SK-N-SH (cell line): ENCODE data around the gene ARHGAP31. TPM values are rescaled to one million over a fixed set of nuclear protein-coding genes. Genes with fewer than 3 reads are reported as not detected.
A peak's percentile ranks its signal among the peaks of the same experiment; 100 is the strongest.

Source experiments
- CTCF ChIA-PET: fragments of 300-600, 350-600 bp; formaldehyde crosslinking; extraction: SDS; loops from one replicate; lab custom pipeline; 2021; lab: Yijun Ruan, JAX
- POLR2A ChIA-PET: fragments of 350-600 bp; sonication (Branson Sonifier 250); formaldehyde crosslinking; extraction: SDS; loops from one replicate; lab custom pipeline; 2020; ENCODE audit warnings: antibody characterized with exemption, inconsistent platforms; lab: Yijun Ruan, JAX
- DNase-seq: peaks from one replicate; pipeline ENCODE4 v3.0.0; 2012
- H2AFZ ChIP-seq: fragments of 200-600 bp; sonication (generic); 2 replicates; pipeline ENCODE4 v1.8.1; 2016; ENCODE audit warnings: antibody characterized with exemption, mild to moderate bottlenecking, low read depth
- H3F3A ChIP-seq: fragments of 200-600 bp; sonication (generic); replicated peaks from 2 replicates; pipeline ENCODE3; 2016; ENCODE audit warnings: antibody characterized with exemption, mild to moderate bottlenecking; ENCODE audit not compliant: insufficient read depth
- H3K27ac ChIP-seq, 2 experiments: fragments of 200-500 bp in 1 of 2; fragments of 200-600 bp in 1 of 2; sonication (Bioruptor generic) in 1 of 2; sonication (generic), shearing (Covaris generic) in 1 of 2; 2 replicates each; pipeline versions ENCODE4 v1.5.1 to v1.6.1; 2014 to 2016; ENCODE audit warnings: low read depth in 2 of 2, inconsistent platforms in 1 of 2, low read length in 1 of 2, mild to moderate bottlenecking in 1 of 2, mixed read lengths in 1 of 2
- H3K27me3 ChIP-seq: fragments of 200-600 bp; sonication (generic), shearing (Covaris generic); 2 replicates; pipeline ENCODE4 v1.6.1; 2016; ENCODE audit warnings: mixed run types; ENCODE audit not compliant: insufficient read depth
- H3K36me3 ChIP-seq, 2 experiments: fragments of 200-500 bp in 1 of 2; fragments of 200-600 bp in 1 of 2; sonication (Bioruptor generic) in 1 of 2; sonication (generic) in 1 of 2; replicated peaks in 1 of 2; 2 replicates each; pipeline versions ENCODE3 to v1.5.1; 2014 to 2016; ENCODE audit warnings: low read length in 1 of 2, mild to moderate bottlenecking in 1 of 2; ENCODE audit not compliant: insufficient read depth in 2 of 2, control insufficient read depth in 1 of 2
- H3K4me1 ChIP-seq, 2 experiments: fragments of 200-500 bp in 1 of 2; fragments of 200-600 bp in 1 of 2; sonication (Bioruptor generic) in 1 of 2; sonication (generic), shearing (Covaris generic) in 1 of 2; 2 replicates each; pipeline versions ENCODE4 v1.5.1 to v1.6.1; 2014 to 2016; ENCODE audit warnings: low read depth in 1 of 2, low read length in 1 of 2, mixed run types in 1 of 2; ENCODE audit not compliant: insufficient read depth in 2 of 2, control insufficient read depth in 1 of 2
- H3K4me2 ChIP-seq: fragments of 200-600 bp; sonication (generic), shearing (Covaris generic); 2 replicates; pipeline ENCODE4 v1.6.1; 2017; ENCODE audit warnings: mixed run types
- H3K4me3 ChIP-seq, 2 experiments: fragments of 200-500 bp in 1 of 2; fragments of 200-600 bp in 1 of 2; sonication (Bioruptor generic) in 1 of 2; sonication (generic), shearing (Covaris generic) in 1 of 2; 2 replicates each; pipeline versions ENCODE4 v1.5.1 to v1.8.1; 2014 to 2016; ENCODE audit warnings: low read depth in 2 of 2, inconsistent platforms in 1 of 2, low read length in 1 of 2, mild to moderate bottlenecking in 1 of 2, mixed read lengths in 1 of 2, moderate library complexity in 1 of 2
- H3K79me2 ChIP-seq: fragments of 200-600 bp; sonication (generic); 2 replicates; pipeline ENCODE4 v1.8.1; 2017; ENCODE audit warnings: mild to moderate bottlenecking; ENCODE audit not compliant: insufficient read depth
- H3K9ac ChIP-seq: fragments of 200-600 bp; sonication (generic); 2 replicates; pipeline ENCODE4 v1.6.1; 2017; ENCODE audit warnings: mixed run types
- H3K9me2 ChIP-seq: fragments of 200-600 bp; sonication (generic); 2 replicates; pipeline ENCODE4 v1.6.1; 2017; ENCODE audit warnings: mixed run types
- H3K9me3 ChIP-seq: fragments of 200-600 bp; sonication (generic); 2 replicates; pipeline ENCODE4 v1.6.1; 2017; ENCODE audit warnings: mixed run types, mild to moderate bottlenecking, moderate library complexity
- H4K20me1 ChIP-seq: fragments of 200-600 bp; sonication (generic); 2 replicates; pipeline ENCODE4 v1.6.1; 2017; ENCODE audit warnings: mild to moderate bottlenecking, mixed run types; ENCODE audit not compliant: insufficient read depth
- FOXJ3 ChIP-seq: sonication (generic); formaldehyde crosslinking; IDR thresholded peaks from 2 replicates; pipeline ENCODE4 v1.5.1; 2020; ENCODE audit warnings: mild to moderate bottlenecking, missing genetic modification reagents
- RAD21 ChIP-seq: IDR thresholded peaks from 2 replicates; pipeline ENCODE4 v1.6.1; 2012; ENCODE audit warnings: mild to moderate bottlenecking, low read length
- RCOR1 ChIP-seq: fragments of 150-350 bp; IDR thresholded peaks from 2 replicates; pipeline ENCODE4 v1.6.1; 2017; ENCODE audit warnings: antibody characterized with exemption, low read length
- RXRA ChIP-seq: IDR thresholded peaks from 2 replicates; pipeline ENCODE4 v1.4.0; 2012; ENCODE audit warnings: low read depth, mild to moderate bottlenecking, borderline replicate concordance
- SIN3A ChIP-seq: IDR thresholded peaks from 2 replicates; pipeline ENCODE4 v1.6.1; 2012; ENCODE audit warnings: low read depth, mild to moderate bottlenecking, low read length, moderate library complexity, borderline replicate concordance
- SMC3 ChIP-seq: IDR thresholded peaks from 2 replicates; pipeline ENCODE4 v1.6.1; 2012; ENCODE audit warnings: low read depth, low read length, improper control_type of control experiment
- TCF12 ChIP-seq: IDR thresholded peaks from 2 replicates; pipeline ENCODE4 v1.4.0; 2012
- WGBS: methylation state at CpG from one replicate; pipeline ENCODE4 v1.1.6; 2017; ENCODE audit warnings: low lambda C conversion rate; 5-methylcytosine and 5-hydroxymethylcytosine counted together
- polyA plus RNA-seq, 3 experiments: library from polyadenylated mRNA; depleted of rRNA; stranded (reverse); fragments of >200 nt; gene quantifications; 2 replicates each; pipeline ENCODE4 v1.2.3, GENCODE V29; 2012
- TF ChIP-seq, protein P1 (sequence below): IDR thresholded peaks from 2 replicates; pipeline ENCODE4 v1.4.0; 2012; ENCODE audit warnings: low read depth, borderline replicate concordance
- TF ChIP-seq, protein P2 (sequence below): fragments of 200-600 bp; sonication (generic); IDR thresholded peaks from 2 replicates; pipeline ENCODE4 v1.6.1; 2017; ENCODE audit warnings: antibody characterized with exemption, mild to moderate bottlenecking, moderate library complexity
- TF ChIP-seq, protein P3 (sequence below): fragments of 150-350 bp; IDR thresholded peaks from 2 replicates; pipeline ENCODE4 v1.6.1; 2017; ENCODE audit warnings: antibody characterized with exemption, low read length, low read depth, borderline replicate concordance
- TF ChIP-seq, protein P4 (sequence below): IDR thresholded peaks from 2 replicates; pipeline ENCODE4; 2012

The ARHGAP31 gene
- polyA plus RNA-seq, 1 of the 3 experiments (the other 2 are of a cell fraction) = 4.4 TPM

DNA sequence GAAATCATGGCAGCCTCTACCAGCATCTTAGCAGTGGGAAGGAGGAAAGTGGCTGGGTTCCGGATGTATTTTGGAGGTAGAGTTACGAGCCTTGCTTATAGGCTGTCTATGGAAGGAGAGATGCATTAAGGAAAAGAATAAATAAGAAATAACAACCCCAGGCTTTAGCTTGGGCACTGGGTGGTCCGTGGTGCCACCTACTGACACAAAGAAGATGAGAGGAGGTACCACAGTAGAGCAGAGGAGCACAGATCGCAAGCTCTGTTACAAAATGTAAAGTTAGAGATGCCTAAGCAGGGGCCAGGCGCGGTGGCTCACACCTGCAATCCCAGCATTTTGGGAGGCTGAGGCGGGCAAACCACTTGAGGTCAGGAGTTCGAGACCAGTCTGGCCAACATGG lies 94.4 kb downstream of the ARHGAP31 start:
- Histone ChIP-seq H3K79me2 (no peaks in the 10 kb centered on the region), H3K9me2 (no peaks in the 10 kb centered on the region), H3F3A (no peaks in the 10 kb centered on the region), H4K20me1 (no peaks in the 10 kb centered on the region), H3K4me3 (no peak overlapping the region), H3K27ac (no peak overlapping the region; a peak in 1 of 4 replicates), H3K4me1 (no peaks in the 10 kb centered on the region; a peak in 1 of 4 replicates), H3K36me3 (peaks cover 34 to 57% of the 10 kb centered on the region in 2 experiments), H3K9me3 (no peaks in the 10 kb centered on the region), H2AFZ (no peak overlapping the region), H3K4me2 (no peak overlapping the region), H3K9ac (no peak overlapping the region), H3K27me3 (no peaks in the 10 kb centered on the region)
- CTCF ChIA-PET = interaction anchor here (0.6 to 1.6 kb wide), 11 partner anchors 9 to 292 kb away, joined by 3 to 10 read pairs (median 4); no protein-coding TSS in a partner anchor
- POLR2A ChIA-PET = interaction anchor here (0.9 kb wide), 1 partner anchor 148 kb away, joined by 3 read pairs; the partner anchor contains the start of gene B4GALT4
- peak; percentile 38 for DNase-seq
- WGBS = 88% methylated on average over 8 of the region's 8 CpGs
- TF ChIP-seq RCOR1 = no peak
- TF ChIP-seq, protein P1, sequence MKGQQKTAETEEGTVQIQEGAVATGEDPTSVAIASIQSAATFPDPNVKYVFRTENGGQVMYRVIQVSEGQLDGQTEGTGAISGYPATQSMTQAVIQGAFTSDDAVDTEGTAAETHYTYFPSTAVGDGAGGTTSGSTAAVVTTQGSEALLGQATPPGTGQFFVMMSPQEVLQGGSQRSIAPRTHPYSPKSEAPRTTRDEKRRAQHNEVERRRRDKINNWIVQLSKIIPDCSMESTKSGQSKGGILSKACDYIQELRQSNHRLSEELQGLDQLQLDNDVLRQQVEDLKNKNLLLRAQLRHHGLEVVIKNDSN = no peak
- TF ChIP-seq SMC3 = peak; percentile 38; the same call in 1 of the 2 replicates
- TF ChIP-seq, protein P2, sequence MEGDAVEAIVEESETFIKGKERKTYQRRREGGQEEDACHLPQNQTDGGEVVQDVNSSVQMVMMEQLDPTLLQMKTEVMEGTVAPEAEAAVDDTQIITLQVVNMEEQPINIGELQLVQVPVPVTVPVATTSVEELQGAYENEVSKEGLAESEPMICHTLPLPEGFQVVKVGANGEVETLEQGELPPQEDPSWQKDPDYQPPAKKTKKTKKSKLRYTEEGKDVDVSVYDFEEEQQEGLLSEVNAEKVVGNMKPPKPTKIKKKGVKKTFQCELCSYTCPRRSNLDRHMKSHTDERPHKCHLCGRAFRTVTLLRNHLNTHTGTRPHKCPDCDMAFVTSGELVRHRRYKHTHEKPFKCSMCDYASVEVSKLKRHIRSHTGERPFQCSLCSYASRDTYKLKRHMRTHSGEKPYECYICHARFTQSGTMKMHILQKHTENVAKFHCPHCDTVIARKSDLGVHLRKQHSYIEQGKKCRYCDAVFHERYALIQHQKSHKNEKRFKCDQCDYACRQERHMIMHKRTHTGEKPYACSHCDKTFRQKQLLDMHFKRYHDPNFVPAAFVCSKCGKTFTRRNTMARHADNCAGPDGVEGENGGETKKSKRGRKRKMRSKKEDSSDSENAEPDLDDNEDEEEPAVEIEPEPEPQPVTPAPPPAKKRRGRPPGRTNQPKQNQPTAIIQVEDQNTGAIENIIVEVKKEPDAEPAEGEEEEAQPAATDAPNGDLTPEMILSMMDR = peak; percentile 39
- peak; percentile 65 for TF ChIP-seq RAD21

DNA sequence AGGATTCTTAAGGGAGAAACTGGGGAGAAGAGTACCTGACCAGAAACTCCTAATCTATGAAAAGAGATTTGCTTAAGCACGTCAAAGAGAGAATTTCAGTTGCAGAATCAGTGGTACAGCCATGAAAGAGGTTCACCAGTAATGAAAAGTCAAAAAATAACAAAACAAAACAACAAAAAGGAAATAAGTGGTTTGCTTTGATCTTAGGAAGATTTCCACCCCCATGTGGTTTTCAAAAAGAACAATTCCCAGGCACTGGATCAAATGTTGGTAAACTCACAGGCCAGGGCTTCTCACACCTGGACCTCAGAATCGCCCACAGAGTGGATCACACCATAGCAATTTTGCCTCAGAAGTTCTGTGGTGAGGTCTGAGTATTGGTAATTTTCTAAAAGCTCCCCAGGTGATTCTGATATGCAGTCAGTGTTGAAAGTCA lies 101.8 kb downstream of the ARHGAP31 start:
- TF ChIP-seq SIN3A = no peak
- TF ChIP-seq, protein P2 = no peak
- TF ChIP-seq, protein P3, sequence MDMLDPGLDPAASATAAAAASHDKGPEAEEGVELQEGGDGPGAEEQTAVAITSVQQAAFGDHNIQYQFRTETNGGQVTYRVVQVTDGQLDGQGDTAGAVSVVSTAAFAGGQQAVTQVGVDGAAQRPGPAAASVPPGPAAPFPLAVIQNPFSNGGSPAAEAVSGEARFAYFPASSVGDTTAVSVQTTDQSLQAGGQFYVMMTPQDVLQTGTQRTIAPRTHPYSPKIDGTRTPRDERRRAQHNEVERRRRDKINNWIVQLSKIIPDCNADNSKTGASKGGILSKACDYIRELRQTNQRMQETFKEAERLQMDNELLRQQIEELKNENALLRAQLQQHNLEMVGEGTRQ = no peak
- TF ChIP-seq, protein P4, sequence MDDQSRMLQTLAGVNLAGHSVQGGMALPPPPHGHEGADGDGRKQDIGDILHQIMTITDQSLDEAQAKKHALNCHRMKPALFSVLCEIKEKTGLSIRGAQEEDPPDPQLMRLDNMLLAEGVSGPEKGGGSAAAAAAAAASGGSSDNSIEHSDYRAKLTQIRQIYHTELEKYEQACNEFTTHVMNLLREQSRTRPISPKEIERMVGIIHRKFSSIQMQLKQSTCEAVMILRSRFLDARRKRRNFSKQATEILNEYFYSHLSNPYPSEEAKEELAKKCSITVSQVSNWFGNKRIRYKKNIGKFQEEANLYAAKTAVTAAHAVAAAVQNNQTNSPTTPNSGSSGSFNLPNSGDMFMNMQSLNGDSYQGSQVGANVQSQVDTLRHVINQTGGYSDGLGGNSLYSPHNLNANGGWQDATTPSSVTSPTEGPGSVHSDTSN = no peak
- TF ChIP-seq SMC3 = no peak
- no peak for TF ChIP-seq FOXJ3 (CRISPR knock-in tag)
- TF ChIP-seq RAD21 = no peak
- no peak for TF ChIP-seq RXRA
- TF ChIP-seq TCF12 = no peak
- TF ChIP-seq, all 33 proteins: peak for 0
- ChIA-PET CTCF (interaction anchor here (0.7 kb wide), 1 partner anchor 154 kb away, joined by 3 read pairs; no protein-coding TSS in a partner anchor), POLR2A (no interaction called here)
- WGBS = 73% methylated on average over 2 of the region's 2 CpGs
- H2AFZ ChIP-seq = no peak overlapping the region
- H4K20me1 ChIP-seq = no peaks in the 10 kb centered on the region
- H3K9me2 ChIP-seq = no peaks in the 10 kb centered on the region
- no peak overlapping the region for H3K4me2 ChIP-seq
- no peaks in the 10 kb centered on the region for H3K79me2 ChIP-seq
- H3F3A ChIP-seq = no peaks in the 10 kb centered on the region
- no peak for DNase-seq
- H3K4me1 ChIP-seq = no peaks in the 10 kb centered on the region; a peak in 1 of 4 replicates
- H3K9me3 ChIP-seq = no peaks in the 10 kb centered on the region
- H3K36me3 ChIP-seq = peaks cover 49 to 59% of the 10 kb centered on the region in 2 experiments
- no peak overlapping the region for H3K9ac ChIP-seq
- no peaks in the 10 kb centered on the region for H3K27me3 ChIP-seq
- H3K27ac ChIP-seq = no peak overlapping the region; a peak in 1 of 4 replicates
- H3K4me3 ChIP-seq = no peak overlapping the region
